KMS-11 (cell line): Measurements from ENCODE around the gene TRIM43.
"Not testable (repeated sequence)": the region's sequence is repeated elsewhere in the genome, so short reads cannot be mapped to it uniquely, and the experiment has no call there.

ENCODE experiments used
- H2AFZ ChIP-seq: fragments of 200-600 bp; sonication (generic); 2 replicates; pipeline ENCODE4 v1.6.1; 2016; ENCODE audit warnings: antibody characterized with exemption, mixed run types, low read depth
- H3K27ac ChIP-seq: fragments of 200-600 bp; sonication (generic); 2 replicates; pipeline ENCODE4 v1.6.1; 2016; ENCODE audit warnings: mild to moderate bottlenecking, mixed run types
- H3K27me3 ChIP-seq: fragments of 200-600 bp; sonication (generic); 2 replicates; pipeline ENCODE4 v1.6.1; 2017; ENCODE audit warnings: mild to moderate bottlenecking, low read depth, mixed run types, moderate library complexity; ENCODE audit not compliant: insufficient read depth
- H3K36me3 ChIP-seq: fragments of 200-600 bp; sonication (generic); 2 replicates; pipeline ENCODE4 v1.6.1; 2017; ENCODE audit warnings: mild to moderate bottlenecking, mixed run types; ENCODE audit not compliant: insufficient read depth
- H3K4me1 ChIP-seq: fragments of 200-600 bp; sonication (generic); 2 replicates; pipeline ENCODE4 v1.6.1; 2016; ENCODE audit warnings: mild to moderate bottlenecking, low read depth, mixed run types; ENCODE audit not compliant: poor library complexity, severe bottlenecking
- H3K4me2 ChIP-seq: fragments of 200-600 bp; sonication (generic); 2 replicates; pipeline ENCODE4 v1.7.0; 2016; ENCODE audit warnings: mild to moderate bottlenecking, mixed run types
- H3K4me3 ChIP-seq: fragments of 200-600 bp; sonication (generic); IDR thresholded peaks from 2 replicates; pipeline ENCODE4 v1.6.1; 2017; ENCODE audit warnings: low read depth, low read length, mixed read lengths; ENCODE audit not compliant: insufficient read depth
- H3K79me2 ChIP-seq: fragments of 200-600 bp; sonication (generic); 2 replicates; pipeline ENCODE4 v1.6.1; 2016; ENCODE audit warnings: low read depth, mixed run types; ENCODE audit not compliant: insufficient read depth
- H3K9ac ChIP-seq: fragments of 200-600 bp; sonication (generic); 2 replicates; pipeline ENCODE4 v1.6.1; 2016; ENCODE audit warnings: mild to moderate bottlenecking, mixed run types
- H4K20me1 ChIP-seq: fragments of 200-600 bp; sonication (generic); 2 replicates; pipeline ENCODE4 v1.6.1; 2016; ENCODE audit warnings: mild to moderate bottlenecking, mixed run types; ENCODE audit not compliant: insufficient read depth
- CTCF ChIP-seq: fragments of 200-600 bp; sonication (generic); conservative IDR thresholded peaks from 2 replicates; pipeline ENCODE4 v1.6.1; 2017; ENCODE audit warnings: low read depth, mild to moderate bottlenecking, antibody characterized with exemption, low read length, moderate library complexity, mixed read lengths

Gene TRIM43

GRCh38 chr2:95591701-95592100 is at the start of gene TRIM43:
TRIM43 (plus strand) TSS chr2:95592001; CDS start chr2:95594024, 2,023 bp downstream.
- not testable (repeated sequence) for H3K79me2 ChIP-seq, H3K4me3 ChIP-seq, H2AFZ ChIP-seq, H4K20me1 ChIP-seq, H3K27ac ChIP-seq, H3K27me3 ChIP-seq, H3K4me1 ChIP-seq, H3K36me3 ChIP-seq, H3K9ac ChIP-seq, H3K4me2 ChIP-seq

GRCh38 chr2:95551055-95551568 is 40.7 kb upstream of the TRIM43 start:
- Histone ChIP-seq H3K9ac (no peak overlapping the region), H4K20me1 (no peaks in the 10 kb centered on the region), H3K79me2 (no peaks in the 10 kb centered on the region), H2AFZ (no peak overlapping the region), H3K27ac (no peak overlapping the region), H3K36me3 (no peaks in the 10 kb centered on the region), H3K4me3 (no peak overlapping the region), H3K27me3 (no peaks in the 10 kb centered on the region), H3K4me2 (no peak overlapping the region), H3K4me1 (no peaks in the 10 kb centered on the region)
- TF ChIP-seq CTCF = no peak

DNA sequence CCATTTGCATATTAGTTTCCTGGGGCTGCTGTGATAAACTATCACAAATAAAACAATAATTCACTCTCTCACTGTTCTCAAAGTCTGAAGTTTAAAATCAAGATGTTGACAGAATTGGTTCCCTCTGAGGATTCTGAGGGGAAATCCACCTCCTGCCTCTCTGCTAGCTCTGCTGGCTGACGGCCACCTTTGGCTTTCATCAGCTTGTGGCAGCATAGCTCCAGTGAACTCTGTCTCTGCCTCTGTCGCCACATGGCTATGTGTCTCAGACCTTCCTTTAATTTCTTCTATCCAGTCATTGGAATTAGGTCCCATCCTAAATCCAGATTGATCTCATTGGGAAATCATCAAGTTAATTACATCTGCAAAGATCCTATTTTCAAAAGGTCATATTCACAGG is 38.9 kb upstream of the TRIM43 start:
- Histone ChIP-seq H3K9ac (no peak overlapping the region), H4K20me1 (no peaks in the 10 kb centered on the region), H3K27me3 (no peaks in the 10 kb centered on the region), H3K36me3 (no peaks in the 10 kb centered on the region), H3K4me2 (no peak overlapping the region), H3K79me2 (no peaks in the 10 kb centered on the region), H3K4me1 (no peaks in the 10 kb centered on the region), H3K27ac (no peak overlapping the region), H3K4me3 (no peak overlapping the region), H2AFZ (no peak overlapping the region)
- no peak for TF ChIP-seq CTCF

GRCh38 chr2:95569170-95569569 is 22.6 kb upstream of the TRIM43 start:
- Histone ChIP-seq H3K9ac (no peak overlapping the region), H4K20me1 (no peaks in the 10 kb centered on the region), H3K4me2 (no peak overlapping the region), H3K36me3 (no peaks in the 10 kb centered on the region), H3K79me2 (no peaks in the 10 kb centered on the region), H3K4me1 (no peaks in the 10 kb centered on the region), H3K4me3 (no peak overlapping the region), H2AFZ (no peak overlapping the region), H3K27ac (no peak overlapping the region), H3K27me3 (no peaks in the 10 kb centered on the region)
- no peak for TF ChIP-seq CTCF

DNA sequence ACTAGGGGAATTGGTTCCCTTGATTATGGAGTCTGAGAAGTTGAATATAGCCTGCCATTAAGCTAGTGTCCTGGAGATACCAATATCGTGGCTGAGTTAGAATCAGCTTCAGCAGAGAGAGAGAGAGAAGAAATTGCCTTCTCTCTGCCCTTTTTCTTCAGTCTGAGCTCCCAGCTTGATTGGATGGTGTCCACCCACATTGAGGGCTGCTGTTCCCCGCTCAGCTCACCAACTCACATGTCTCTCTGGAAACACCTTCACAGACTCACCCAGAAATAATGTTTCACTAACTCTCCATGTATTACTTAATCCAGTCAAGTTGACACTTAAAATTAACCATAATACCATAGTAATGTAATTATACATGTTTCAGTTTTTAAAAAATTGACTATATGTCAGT is 17.9 kb upstream of the TRIM43 start:
- H3K4me2 ChIP-seq = no peak overlapping the region
- no peaks in the 10 kb centered on the region for H4K20me1 ChIP-seq
- no peak overlapping the region for H3K27ac ChIP-seq
- H3K79me2 ChIP-seq = no peaks in the 10 kb centered on the region
- no peaks in the 10 kb centered on the region for H3K4me1 ChIP-seq
- no peak overlapping the region for H2AFZ ChIP-seq
- H3K4me3 ChIP-seq = no peak overlapping the region
- H3K27me3 ChIP-seq = no peaks in the 10 kb centered on the region
- no peak overlapping the region for H3K9ac ChIP-seq
- TF ChIP-seq CTCF = no peak
- H3K36me3 ChIP-seq = no peaks in the 10 kb centered on the region
